K562 (cell line): Measurements from ENCODE around the gene CASP2. TPM values are rescaled to one million over a fixed set of nuclear protein-coding genes. Genes with fewer than 3 reads are reported as not detected.

ENCODE experiments used
- ATAC-seq: fragments of 200-7000 bp; cut with Tn5 transposase; 3 replicates; pipeline ENCODE4 v1.9.1; 2020; ENCODE audit warnings: moderate library complexity
- BruUV-seq: library from RNA; stranded (reverse); fragments of 400-500 nt; replicated peaks from 2 replicates; lab custom pipeline; 2021; lab: Mats Ljungman, UMichigan
- CTCF ChIA-PET: fragments of 300-600 bp; formaldehyde crosslinking; extraction: SDS; loops from one replicate; lab custom pipeline; 2021; ENCODE audit warnings: low intra/inter-chr PET ratio; lab: Yijun Ruan, JAX
- POLR2A ChIA-PET: fragments of 300-600, 350-650 bp; sonication (Branson Sonifier 250); formaldehyde crosslinking; extraction: SDS; loops from one replicate; lab custom pipeline; 2021; ENCODE audit warnings: antibody characterized with exemption, inconsistent platforms; lab: Yijun Ruan, JAX
- DNase-seq, 4 experiments: peaks; one replicate each; pipeline versions ENCODE4 v3.0.0 to v3.0.0-alpha.2; 2011 to 2018; ENCODE audit warnings: low spot score in 3 of 4, mixed read lengths in 3 of 4; ENCODE audit errors: extremely low read depth in 1 of 4
- FAIRE-seq: peaks from 2 replicates; lab custom pipeline; 2011; peaks lifted over from hg19 to GRCh38; lab: Jason Lieb, UNC
- H2AFZ ChIP-seq: 2 replicates; pipeline ENCODE4 v1.6.0; 2011; ENCODE audit warnings: low read depth, low read length, control low read depth, inconsistent platforms
- H3K27ac ChIP-seq: fragments of 200-600 bp; 3 replicates; pipeline ENCODE4 v1.8.0; 2011; ENCODE audit warnings: low read depth, mild to moderate bottlenecking, control low read depth, inconsistent platforms, low read length, moderate library complexity, mixed read lengths; ENCODE audit errors: extremely low read depth
- H3K27me3 ChIP-seq, 2 experiments: fragments of 300-600 bp in 1 of 2; 2 replicates in 1 of 2; 3 replicates in 1 of 2; pipeline versions ENCODE4 v1.6.0 to v1.8.0; 2011; ENCODE audit warnings: inconsistent platforms in 2 of 2, low read length in 2 of 2, mild to moderate bottlenecking in 1 of 2, mixed read lengths in 1 of 2, moderate library complexity in 1 of 2; ENCODE audit not compliant: control insufficient read depth in 2 of 2, insufficient read depth in 2 of 2
- H3K36me3 ChIP-seq: fragments of 300-600 bp; 3 replicates; pipeline ENCODE4 v1.8.0; 2011; ENCODE audit warnings: mild to moderate bottlenecking, low read length, inconsistent platforms; ENCODE audit not compliant: control insufficient read depth, insufficient read depth
- H3K4me1 ChIP-seq, 2 experiments: fragments of 200-600 bp in 1 of 2; replicated peaks in 1 of 2; 2 replicates in 1 of 2; 3 replicates in 1 of 2; pipeline versions ENCODE4 v1.5.1 to v1.8.0; 2011; ENCODE audit warnings: inconsistent platforms in 2 of 2, low read length in 2 of 2, mild to moderate bottlenecking in 1 of 2, mixed read lengths in 1 of 2, moderate library complexity in 1 of 2; ENCODE audit not compliant: control insufficient read depth in 2 of 2, insufficient read depth in 2 of 2
- H3K4me2 ChIP-seq: 2 replicates; pipeline ENCODE4 v1.6.1; 2011; ENCODE audit warnings: low read length, control low read depth, inconsistent platforms, mixed read lengths; ENCODE audit not compliant: insufficient read depth
- H3K4me3 ChIP-seq: fragments of 200-600 bp; sonication (generic), shearing (Covaris generic); 2 replicates; pipeline ENCODE4 v1.5.1; 2016; ENCODE audit warnings: control low read depth, inconsistent platforms
- H3K79me2 ChIP-seq: fragments of 200-600 bp; 3 replicates; pipeline ENCODE4 v1.8.0; 2011; ENCODE audit warnings: low read length, inconsistent platforms; ENCODE audit not compliant: control insufficient read depth, insufficient read depth
- H3K9ac ChIP-seq, 2 experiments: 2 replicates each; pipeline versions ENCODE4 v1.6.0 to v1.6.1; 2011; ENCODE audit warnings: low read depth in 2 of 2, low read length in 2 of 2, control low read depth in 1 of 2, inconsistent platforms in 1 of 2, mild to moderate bottlenecking in 1 of 2, mixed read lengths in 1 of 2; ENCODE audit not compliant: insufficient read depth in 1 of 2
- H3K9me1 ChIP-seq: one replicate; pipeline ENCODE4 v1.6.0; 2011; ENCODE audit warnings: inconsistent platforms, mild to moderate bottlenecking, low read length, moderate library complexity; ENCODE audit not compliant: control insufficient read depth, insufficient read depth
- H3K9me3 ChIP-seq: replicated peaks from 2 replicates; pipeline ENCODE4 v1.5.1; 2011; ENCODE audit warnings: low read depth, low read length, inconsistent platforms; ENCODE audit not compliant: control insufficient read depth, insufficient read depth
- H4K20me1 ChIP-seq: replicated peaks from 2 replicates; pipeline ENCODE4 v1.6.1; 2011; ENCODE audit warnings: low read length, inconsistent platforms, mixed read lengths; ENCODE audit not compliant: control insufficient read depth, insufficient read depth
- MCM3 ChIP-seq: fragments of 450-650 bp; IDR thresholded peaks from 2 replicates; pipeline ENCODE4 v1.6.1; 2016
- RAD51 ChIP-seq: fragments of 450-650 bp; IDR thresholded peaks from 2 replicates; pipeline ENCODE4 v1.7.1; 2016; ENCODE audit warnings: low read depth, mild to moderate bottlenecking, borderline replicate concordance
- SETDB1 ChIP-seq: IDR thresholded peaks from one replicate; pipeline ENCODE4 v1.6.1; 2012; ENCODE audit warnings: low read length, control low read depth, inconsistent platforms
- SIN3A ChIP-seq, 2 experiments: fragments of 150-350 bp in 1 of 2; IDR thresholded peaks; 2 replicates each; pipeline ENCODE4 v1.6.1; 2011 to 2016; ENCODE audit warnings: borderline replicate concordance in 2 of 2, low read depth in 2 of 2, low read length in 2 of 2, mild to moderate bottlenecking in 2 of 2, moderate library complexity in 2 of 2; ENCODE audit not compliant: control insufficient read depth in 1 of 2
- TCF7 ChIP-seq: sonication (generic); IDR thresholded peaks from 2 replicates; pipeline ENCODE4 v1.6.1; 2016; ENCODE audit warnings: antibody characterized with exemption, borderline replicate concordance
- XRCC4 ChIP-seq: IDR thresholded peaks from one replicate; pipeline ENCODE4 v1.6.1; 2011; ENCODE audit not compliant: insufficient read depth, insufficient read length; ENCODE audit errors: extremely low read depth
- ZFP30 ChIP-seq: fragments of 250-450 bp; sonication (Bioruptor Pico); IDR thresholded peaks from 2 replicates; pipeline ENCODE4 v1.8.0; 2022; ENCODE audit warnings: moderate library complexity, mild to moderate bottlenecking, inconsistent platforms, borderline replicate concordance
- ZNF197 ChIP-seq: fragments of 200-800 bp; sonication (Bioruptor generic); IDR thresholded peaks from 2 replicates; pipeline ENCODE4 v1.6.1; 2016; ENCODE audit warnings: low read depth, missing genetic modification characterization, missing compliant biosample characterization
- WGBS: fragments of 100-300 bp; shearing (Covaris generic); methylation state at CpG from one replicate; pipeline ENCODE4 v1.1.6; 2016; ENCODE audit warnings: low coverage, mixed read lengths; ENCODE audit not compliant: insufficient coverage; ENCODE audit errors: missing lambda C conversion rate; 5-methylcytosine and 5-hydroxymethylcytosine counted together
- in situ Hi-C: fragments of 300-500 bp; cut with MboI; formaldehyde crosslinking; loops from 4 replicates; pipeline ENCODE4 v1.15.0; 2018; ENCODE audit warnings: inconsistent platforms, mixed read lengths
- intact Hi-C: fragments of 100-400 bp; cut with micrococcal nuclease; formaldehyde crosslinking; loops from 2 replicates; pipeline ENCODE4 v1.14.2; 2022
- polyA plus RNA-seq, 8 experiments: library from polyadenylated mRNA; depleted of rRNA in 4 of 8; stranded (reverse) in 5 of 8; unstranded in 3 of 8; fragments of >200 nt; fragmentation: Nextera tagmentation in 2 of 8; fragmentation: Illumina TruSeq in 1 of 8; extraction: Ambion mirVana in 2 of 8; extraction: Trizol in 1 of 8; gene quantifications; 2 replicates each; pipeline versions ENCODE4 v1.2.1 to v1.2.3, GENCODE V29; 2011 to 2014; ENCODE audit warnings: inconsistent platforms in 1 of 8, missing spikeins in 1 of 8
- total RNA-seq, 7 experiments: library from RNA; depleted of rRNA in 6 of 7; stranded (reverse); fragments of >200 nt in 6 of 7; fragmentation: Illumina TruSeq in 2 of 7; extraction: Trizol in 2 of 7; gene quantifications; 2 replicates each; pipeline versions ENCODE4 v1.2.1 to v1.2.3, GENCODE V29; 2011 to 2021; ENCODE audit warnings: low replicate concordance in 1 of 7
- TF ChIP-seq, protein P1 (sequence below): sonication (generic); formaldehyde crosslinking; IDR thresholded peaks from 2 replicates; pipeline ENCODE4 v1.8.0; 2022; ENCODE audit warnings: missing genetic modification reagents, mild to moderate bottlenecking, moderate library complexity, borderline replicate concordance

Gene CASP2
- total and polyA plus RNA-seq, 9 of the 15 experiments (the other 6 are each of a cell fraction or from before 2014, with no cell fraction given): 18.8 to 64.9 (median 24.1) TPM

DNA sequence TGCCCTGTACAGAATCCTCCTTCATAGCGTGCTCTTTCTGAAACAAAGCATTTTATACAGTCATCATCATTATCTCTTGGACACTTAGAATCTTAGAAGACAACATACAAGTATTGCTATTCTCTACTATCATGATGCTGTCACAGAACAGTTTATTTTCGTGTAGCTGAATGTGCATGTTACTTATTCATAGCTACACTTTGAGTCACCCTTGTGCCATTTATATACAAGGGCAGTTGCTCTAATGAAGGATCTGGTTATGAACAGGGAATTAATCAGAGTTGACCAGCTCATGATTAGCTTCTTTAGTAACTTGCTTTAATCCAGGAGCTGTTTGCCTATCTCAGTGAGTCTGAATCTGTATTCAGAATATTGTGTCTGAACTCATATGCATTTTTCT, 11.2 kb downstream of the CASP2 start:
- ATAC-seq: no peak
- Histone ChIP-seq H3K79me2 (peaks cover 16% of the 10 kb centered on the region; the same call in 1 of the 3 replicates), H3K4me2 (no peak overlapping the region), H3K9me3 (no peaks in the 10 kb centered on the region), H3K27ac (no peak overlapping the region), H3K4me1 (peaks cover 0 to 16% of the 10 kb centered on the region in 2 experiments; a peak in 2 of 5 replicates), H4K20me1 (no peaks in the 10 kb centered on the region), H3K36me3 (peaks cover 97% of the 10 kb centered on the region)
- no TSS peak for BruUV-seq
- intact Hi-C loops: no loop called here
- 83% methylated on average over 2 of the region's 2 CpGs for WGBS
- DNase-seq: no peak
- TF ChIP-seq, protein P1, sequence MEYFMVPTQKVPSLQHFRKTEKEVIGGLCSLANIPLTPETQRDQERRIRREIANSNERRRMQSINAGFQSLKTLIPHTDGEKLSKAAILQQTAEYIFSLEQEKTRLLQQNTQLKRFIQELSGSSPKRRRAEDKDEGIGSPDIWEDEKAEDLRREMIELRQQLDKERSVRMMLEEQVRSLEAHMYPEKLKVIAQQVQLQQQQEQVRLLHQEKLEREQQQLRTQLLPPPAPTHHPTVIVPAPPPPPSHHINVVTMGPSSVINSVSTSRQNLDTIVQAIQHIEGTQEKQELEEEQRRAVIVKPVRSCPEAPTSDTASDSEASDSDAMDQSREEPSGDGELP (CRISPR knock-in tag): no peak
- no peak for TF ChIP-seq ZFP30 (CRISPR knock-in tag)
- no peak for TF ChIP-seq ZNF197 (CRISPR knock-in tag)
- no peak for TF ChIP-seq SIN3A (IDR thresholded peaks at IDR 0.05; ENCODE audit: borderline replicate concordance in 2 of 2, control insufficient read depth in 1 of 2, low read depth in 2 of 2, low read length in 2 of 2)
- TF ChIP-seq MCM3: no peak
- no peak for TF ChIP-seq RAD51
- no peak for TF ChIP-seq SETDB1
- TF ChIP-seq XRCC4: no peak
- no peak for TF ChIP-seq TCF7
- TF ChIP-seq, all 486 proteins: peak for 0
- CTCF ChIA-PET: no interaction called here
- POLR2A ChIA-PET: interaction anchor here (1.0 to 1.6 kb wide), 4 partner anchors 10 to 59 kb away, joined by 3 to 6 read pairs (median 5); partner anchors contain the start of genes CASP2 and CLCN1
- no peak overlapping the region for H3K9ac ChIP-seq
- H2AFZ ChIP-seq: no peak overlapping the region
- H3K27me3 ChIP-seq: no peaks in the 10 kb centered on the region
- H3K9me1 ChIP-seq: no peaks in the 10 kb centered on the region
- FAIRE-seq: no peak
- in situ Hi-C loops: no loop called here
- H3K4me3 ChIP-seq: no peak overlapping the region
